ENCODE measurements around the gene ZNF117. TPM values are rescaled to one million over a fixed set of nuclear protein-coding genes. Genes with fewer than 3 reads are reported as not detected.
A peak's percentile ranks its signal among the peaks of the same experiment; 100 is the strongest.
"Not testable (repeated sequence)": the region's sequence is repeated elsewhere in the genome, so short reads cannot be mapped to it uniquely, and the experiment has no call there.

ZNF117 gene
- total and polyA plus RNA-seq, 10 of the 15 experiments (the other 5 are each of a cell fraction or from before 2014, with no cell fraction given), result 1.4 to 15.3 (median 7.6) TPM

DNA sequence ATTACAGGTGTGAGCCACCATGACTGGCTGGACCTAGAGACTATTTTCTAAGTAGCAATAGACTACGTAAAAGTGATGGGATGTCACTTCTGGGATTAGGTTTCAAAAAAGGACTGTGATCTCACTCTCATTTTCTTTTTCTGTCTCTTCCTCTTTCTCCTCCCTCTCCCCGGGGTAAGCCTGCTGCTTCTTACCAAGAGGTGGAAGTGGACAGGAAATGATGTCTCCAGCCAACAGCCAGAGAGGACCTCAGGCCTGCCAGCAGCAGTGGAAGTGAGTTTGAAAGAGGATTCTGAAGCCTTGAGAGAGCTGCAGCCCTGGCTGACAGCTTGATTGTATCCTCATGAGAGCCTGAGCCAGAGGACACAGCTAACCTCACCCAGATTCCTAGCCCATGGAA, 45.7 kb upstream of the ZNF117 start:
- TF ChIP-seq SPI1 (IDR thresholded peaks at IDR 0.05; ENCODE audit: borderline replicate concordance, insufficient read depth, low read depth, low read length), result 0 out of 2 replicates have a peak, but pooled peaks have one; percentile 11
- 0 out of 4 replicates have a peak, but pooled peaks of 1 of the 2 experiments have one; percentile 27 for TF ChIP-seq ETV6 (conservative IDR thresholded peaks at IDR 0.05 in 1 of 2, IDR thresholded peaks at IDR 0.05 in 1 of 2; ENCODE audit: borderline replicate concordance in 1 of 2, low read depth in 1 of 2)
- POLR2A ChIA-PET, result interaction anchor here (0.6 to 1.9 kb wide), 2 partner anchors 30 to 202 kb away, joined by 3 to 16 read pairs; partner anchors contain the start of gene ERV3-1
- H3K79me2 ChIP-seq (ENCODE audit: control insufficient read depth, insufficient read depth, low read length), result peaks cover 17% of the 10 kb centered on the region
- CTCF ChIA-PET, result interaction anchor here (0.6 to 1.1 kb wide), 3 partner anchors 35 to 129 kb away, joined by 3 read pairs; no protein-coding TSS in a partner anchor
- RAD21 ChIA-PET (ENCODE audit: unreplicated experiment), result interaction anchor here (0.7 kb wide), 1 partner anchor 45 kb away, joined by 3 read pairs; no protein-coding TSS in a partner anchor
- intact Hi-C loops (cut with micrococcal nuclease; ENCODE audit: unreplicated experiment), result loop anchor here (5.0 kb wide), 1 partner anchor 34 kb away; no protein-coding TSS in a partner anchor
- H4K20me1 ChIP-seq (ENCODE audit: control insufficient read depth, insufficient read depth); DNase-seq (ENCODE audit: low read depth, low spot score); H3K9ac ChIP-seq (ENCODE audit: control insufficient read depth, insufficient read depth, low read length); SMC1A ChIA-PET (ENCODE audit: uncharacterized antibody, unreplicated experiment); H3K27me3 ChIP-seq (replicated peaks in 1 of 2; ENCODE audit: control insufficient read depth in 2 of 2, insufficient read depth in 2 of 2, low read length in 1 of 2); in situ Hi-C loops (cut with MboI); BruUV-seq (replicated peaks); H3K4me2 ChIP-seq (ENCODE audit: control insufficient read depth, insufficient read depth); H3K4me3 ChIP-seq; H3K9me3 ChIP-seq (replicated peaks; ENCODE audit: control insufficient read depth, insufficient read depth, low read length); H3K27ac ChIP-seq (ENCODE audit: control insufficient read depth, insufficient read depth); H3K36me3 ChIP-seq (ENCODE audit: control insufficient read depth in 2 of 2, insufficient read depth in 2 of 2, low read length in 1 of 2); H3K4me1 ChIP-seq (ENCODE audit: control insufficient read depth, insufficient read depth, low read length): not testable (repeated sequence)
- H2AFZ ChIP-seq (ENCODE audit: control insufficient read depth, low read depth, low read length), result 0 out of 2 replicates have a peak overlapping the region, but pooled peaks have one; percentile 17
- 21% methylated on average over 2 of the region's 2 CpGs for WGBS (ENCODE audit: insufficient coverage, insufficient replicate concordance, low lambda C conversion rate, missing lambda C conversion rate)
- FAIRE-seq (peak; percentile 86), ATAC-seq (peak; percentile 17)

GRCh38 chr7:65035469-65035868, 44.6 kb upstream of the ZNF117 start:
- H3K27ac ChIP-seq (ENCODE audit: control insufficient read depth, insufficient read depth); H2AFZ ChIP-seq (ENCODE audit: control insufficient read depth, low read depth, low read length); POLR2A ChIA-PET; in situ Hi-C loops (cut with MboI); ATAC-seq; SMC1A ChIA-PET (ENCODE audit: uncharacterized antibody, unreplicated experiment); CTCF ChIA-PET; H3K36me3 ChIP-seq (ENCODE audit: control insufficient read depth in 2 of 2, insufficient read depth in 2 of 2, low read length in 1 of 2); RAD21 ChIA-PET (ENCODE audit: unreplicated experiment); H3K4me2 ChIP-seq (ENCODE audit: control insufficient read depth, insufficient read depth); H4K20me1 ChIP-seq (ENCODE audit: control insufficient read depth, insufficient read depth); H3K4me3 ChIP-seq; H3K4me1 ChIP-seq (ENCODE audit: control insufficient read depth, insufficient read depth, low read length); H3K9me3 ChIP-seq (replicated peaks; ENCODE audit: control insufficient read depth, insufficient read depth, low read length); FAIRE-seq; H3K9ac ChIP-seq (ENCODE audit: control insufficient read depth, insufficient read depth, low read length); BruUV-seq (replicated peaks); DNase-seq (ENCODE audit: low read depth, low spot score); H3K27me3 ChIP-seq (replicated peaks in 1 of 2; ENCODE audit: control insufficient read depth in 2 of 2, insufficient read depth in 2 of 2, low read length in 1 of 2): not testable (repeated sequence)
- intact Hi-C loops (cut with micrococcal nuclease; ENCODE audit: unreplicated experiment), result loop anchor here (5.0 kb wide), 1 partner anchor 33 kb away; no protein-coding TSS in a partner anchor
- H3K79me2 ChIP-seq (ENCODE audit: control insufficient read depth, insufficient read depth, low read length), result peaks cover 17% of the 10 kb centered on the region

GRCh38 chr7:65034120-65034782, 43.4 kb upstream of the ZNF117 start:
- SMC1A ChIA-PET (ENCODE audit: uncharacterized antibody, unreplicated experiment); RAD21 ChIA-PET (ENCODE audit: unreplicated experiment); H3K4me3 ChIP-seq; H3K79me2 ChIP-seq (ENCODE audit: control insufficient read depth, insufficient read depth, low read length); H3K9ac ChIP-seq (ENCODE audit: control insufficient read depth, insufficient read depth, low read length); H4K20me1 ChIP-seq (ENCODE audit: control insufficient read depth, insufficient read depth); H2AFZ ChIP-seq (ENCODE audit: control insufficient read depth, low read depth, low read length); CTCF ChIA-PET; H3K4me2 ChIP-seq (ENCODE audit: control insufficient read depth, insufficient read depth); FAIRE-seq; in situ Hi-C loops (cut with MboI); H3K36me3 ChIP-seq (ENCODE audit: control insufficient read depth in 2 of 2, insufficient read depth in 2 of 2, low read length in 1 of 2); H3K4me1 ChIP-seq (ENCODE audit: control insufficient read depth, insufficient read depth, low read length); H3K27ac ChIP-seq (ENCODE audit: control insufficient read depth, insufficient read depth); ATAC-seq; DNase-seq (ENCODE audit: low read depth, low spot score); intact Hi-C loops (cut with micrococcal nuclease; ENCODE audit: unreplicated experiment); POLR2A ChIA-PET; H3K27me3 ChIP-seq (replicated peaks in 1 of 2; ENCODE audit: control insufficient read depth in 2 of 2, insufficient read depth in 2 of 2, low read length in 1 of 2); H3K9me3 ChIP-seq (replicated peaks; ENCODE audit: control insufficient read depth, insufficient read depth, low read length); BruUV-seq (replicated peaks): not testable (repeated sequence)
- WGBS (ENCODE audit: insufficient coverage, insufficient replicate concordance, low lambda C conversion rate, missing lambda C conversion rate), result 59% methylated on average over 6 of the region's 10 CpGs
